GM12875 (cell line): Measurements from ENCODE around the gene LHFPL3.

ENCODE experiments used
- H3K4me3 ChIP-seq: one replicate; pipeline ENCODE4 v1.5.1; 2011; ENCODE audit warnings: low read depth, low read length, control low read depth
- CTCF ChIP-seq: IDR thresholded peaks from 2 replicates; pipeline ENCODE4 v1.5.1; 2011; ENCODE audit warnings: low read depth, mild to moderate bottlenecking, control low read depth, inconsistent platforms, low read length, moderate library complexity, borderline replicate concordance; ENCODE audit not compliant: insufficient read depth

Gene LHFPL3

GRCh38 chr7:104603957-104604356 is 275.6 kb downstream of the LHFPL3 start:
- no peak for TF ChIP-seq CTCF
- no peak overlapping the region for H3K4me3 ChIP-seq

GRCh38 chr7:104604706-104605105 is 276.3 kb downstream of the LHFPL3 start:
- no peak for TF ChIP-seq CTCF
- no peak overlapping the region for H3K4me3 ChIP-seq

- H3K4me3 ChIP-seq, result no peak overlapping the region
- no peak for TF ChIP-seq CTCF
Observed at GRCh38 chr7:104621321-104621720, 292.9 kb downstream of the LHFPL3 start.

- H3K4me3 ChIP-seq, result no peak overlapping the region
- TF ChIP-seq CTCF, result no peak
Observed at GRCh38 chr7:104625956-104626355, 297.6 kb downstream of the LHFPL3 start.

- TF ChIP-seq CTCF, result no peak
- H3K4me3 ChIP-seq, result no peak overlapping the region
Observed at GRCh38 chr7:104627516-104627915, 299.1 kb downstream of the LHFPL3 start.

- no peak for TF ChIP-seq CTCF
- H3K4me3 ChIP-seq, result no peak overlapping the region
Observed at GRCh38 chr7:104628017-104628416, 299.6 kb downstream of the LHFPL3 start.

- no peak for TF ChIP-seq CTCF
Observed at GRCh38 chr7:104629408-104629807, 301.0 kb downstream of the LHFPL3 start.

More at GRCh38 chr7:104629408-104629807, 301.0 kb downstream of the LHFPL3 start:
- no peak overlapping the region for H3K4me3 ChIP-seq
